GM23338 (cell line): ENCODE data around the gene IMPG2. TPM values are rescaled to one million over a fixed set of nuclear protein-coding genes. Genes with fewer than 3 reads are reported as not detected.

Experiments used
- ATAC-seq: fragments of 200-7000 bp; cut with Tn5 transposase; 3 replicates; pipeline ENCODE4 v1.9.1; 2020
- DNase-seq: peaks from one replicate; pipeline ENCODE4 v3.0.0-alpha.2; 2015; ENCODE audit warnings: low spot score
- H2AFZ ChIP-seq: fragments of 200-600 bp; sonication (generic); 2 replicates; pipeline ENCODE4 v1.8.0; 2016; ENCODE audit warnings: antibody characterized with exemption, mild to moderate bottlenecking, moderate library complexity
- H3F3A ChIP-seq: fragments of 200-600 bp; sonication (generic); replicated peaks from 2 replicates; pipeline ENCODE4 v1.8.0; 2017; ENCODE audit warnings: antibody characterized with exemption, mixed run types, low read depth
- H3K27ac ChIP-seq: fragments of 200-600 bp; sonication (generic); 2 replicates; pipeline ENCODE4 v1.6.1; 2016; ENCODE audit warnings: low read depth
- H3K27me3 ChIP-seq: fragments of 200-600 bp; sonication (generic); 2 replicates; pipeline ENCODE4 v1.8.0; 2016; ENCODE audit warnings: mild to moderate bottlenecking, mixed run types, moderate library complexity; ENCODE audit not compliant: insufficient read depth
- H3K36me3 ChIP-seq: fragments of 200-600 bp; sonication (generic); 2 replicates; pipeline ENCODE4 v1.8.0; 2016; ENCODE audit warnings: mild to moderate bottlenecking; ENCODE audit not compliant: insufficient read depth
- H3K4me1 ChIP-seq: fragments of 200-600 bp; sonication (generic); 2 replicates; pipeline ENCODE4 v1.8.0; 2016; ENCODE audit warnings: mild to moderate bottlenecking, moderate library complexity; ENCODE audit not compliant: insufficient read depth
- H3K4me2 ChIP-seq: fragments of 200-600 bp; sonication (generic); 2 replicates; pipeline ENCODE4 v1.7.1; 2017; ENCODE audit warnings: mixed run types
- H3K4me3 ChIP-seq: fragments of 200-600 bp; sonication (generic); 2 replicates; pipeline ENCODE4 v1.6.1; 2016; ENCODE audit warnings: mixed run types
- H3K79me2 ChIP-seq: fragments of 200-600 bp; sonication (generic); replicated peaks from 2 replicates; pipeline ENCODE4 v1.8.0; 2017; ENCODE audit warnings: mild to moderate bottlenecking; ENCODE audit not compliant: insufficient read depth
- H3K9me2 ChIP-seq: fragments of 200-600 bp; sonication (generic); 2 replicates; pipeline ENCODE4 v1.8.0; 2017; ENCODE audit not compliant: insufficient read depth
- H4K20me1 ChIP-seq: fragments of 200-600 bp; sonication (generic); replicated peaks from 2 replicates; pipeline ENCODE4 v1.8.0; 2017; ENCODE audit warnings: mild to moderate bottlenecking; ENCODE audit not compliant: insufficient read depth
- H3K27ac Mint-ChIP-seq: 2 replicates; pipeline ENCODE4 v1.8.0; 2020; ENCODE audit warnings: inconsistent platforms, mild to moderate bottlenecking, moderate library complexity, mixed read lengths
- H3K27me3 Mint-ChIP-seq: 3 replicates; pipeline ENCODE4 v1.8.0; 2022; ENCODE audit warnings: low read depth, mild to moderate bottlenecking, moderate library complexity, mixed read lengths, inconsistent platforms; ENCODE audit not compliant: insufficient read depth, poor library complexity
- H3K36me3 Mint-ChIP-seq: 3 replicates; pipeline ENCODE4 v1.8.0; 2021; ENCODE audit warnings: low read depth, mild to moderate bottlenecking, inconsistent platforms, moderate library complexity, mixed read lengths
- H3K4me1 Mint-ChIP-seq: 3 replicates; pipeline ENCODE4 v1.8.0; 2020; ENCODE audit warnings: mild to moderate bottlenecking, inconsistent platforms, mixed read lengths
- H3K4me3 Mint-ChIP-seq: 3 replicates; pipeline ENCODE4 v1.8.0; 2021; ENCODE audit warnings: moderate library complexity, mild to moderate bottlenecking, inconsistent platforms, mixed read lengths
- H3K9me3 Mint-ChIP-seq: 3 replicates; pipeline ENCODE4 v1.8.0; 2020; ENCODE audit warnings: moderate library complexity, mild to moderate bottlenecking, inconsistent platforms, mixed read lengths
- CREB1 ChIP-seq: fragments of 250-450 bp; sonication (Bioruptor Pico); IDR thresholded peaks from 2 replicates; pipeline ENCODE4 v1.5.0; 2020; ENCODE audit warnings: low read depth, mild to moderate bottlenecking, moderate library complexity
- ETS1 ChIP-seq: IDR thresholded peaks from 2 replicates; pipeline ENCODE4 v1.6.1; 2016; ENCODE audit warnings: antibody characterized with exemption
- EZH2 ChIP-seq: fragments of 200-600 bp; sonication (generic); IDR thresholded peaks from one replicate; pipeline ENCODE4 v1.8.0; 2017; ENCODE audit warnings: antibody characterized with exemption, mild to moderate bottlenecking, low read depth; ENCODE audit not compliant: unreplicated experiment
- JUNB ChIP-seq: IDR thresholded peaks from one replicate; pipeline ENCODE4 v1.6.1; 2016; ENCODE audit warnings: antibody characterized with exemption; ENCODE audit not compliant: unreplicated experiment
- NANOG ChIP-seq: IDR thresholded peaks from 2 replicates; pipeline ENCODE4 v1.6.1; 2016; ENCODE audit warnings: antibody characterized with exemption, borderline replicate concordance
- POLR2AphosphoS5 ChIP-seq: IDR thresholded peaks from 2 replicates; pipeline ENCODE4 v1.6.1; 2016; ENCODE audit warnings: antibody characterized with exemption, low read depth
- STAT1 ChIP-seq: IDR thresholded peaks from one replicate; pipeline ENCODE4 v1.6.1; 2016; ENCODE audit warnings: antibody characterized with exemption; ENCODE audit not compliant: unreplicated experiment
- ZNF114 ChIP-seq: fragments of 250-450 bp; sonication (Bioruptor Pico); IDR thresholded peaks from 2 replicates; pipeline ENCODE4 v1.5.0; 2020; ENCODE audit warnings: mild to moderate bottlenecking, moderate library complexity
- ZNF331 ChIP-seq: fragments of 250-450 bp; sonication (Bioruptor Pico); IDR thresholded peaks from 2 replicates; pipeline ENCODE4 v1.5.0; 2020; ENCODE audit warnings: low read depth, mild to moderate bottlenecking, moderate library complexity
- ZNF462 ChIP-seq: fragments of 250-450 bp; sonication (Bioruptor Pico); IDR thresholded peaks from 2 replicates; pipeline ENCODE4 v1.5.0; 2020; ENCODE audit warnings: mild to moderate bottlenecking, moderate library complexity
- polyA plus RNA-seq: library from polyadenylated mRNA; unstranded; fragments of >200 nt; fragmentation: Nextera tagmentation; extraction: Ambion mirVana; gene quantifications from 2 replicates; pipeline ENCODE4 v1.2.1, GENCODE V29; 2016
- total RNA-seq: library from RNA; depleted of rRNA; stranded (reverse); fragments of >200 nt; shearing (Covaris generic); gene quantifications from 2 replicates; pipeline ENCODE4 v1.2.3, GENCODE V29; 2014
- TF ChIP-seq, protein P1 (sequence below), 2 experiments: fragments of 200-600 bp in 1 of 2; sonication (generic) in 1 of 2; conservative IDR thresholded peaks; 2 replicates each; pipeline versions ENCODE4 v1.5.1 to v1.6.1; 2016 to 2017; ENCODE audit warnings: antibody characterized with exemption in 2 of 2, low read depth in 2 of 2, mild to moderate bottlenecking in 2 of 2, moderate library complexity in 1 of 2

The IMPG2 gene
- total and polyA plus RNA-seq, 2 experiments from 2014 or later, result not detected

DNA sequence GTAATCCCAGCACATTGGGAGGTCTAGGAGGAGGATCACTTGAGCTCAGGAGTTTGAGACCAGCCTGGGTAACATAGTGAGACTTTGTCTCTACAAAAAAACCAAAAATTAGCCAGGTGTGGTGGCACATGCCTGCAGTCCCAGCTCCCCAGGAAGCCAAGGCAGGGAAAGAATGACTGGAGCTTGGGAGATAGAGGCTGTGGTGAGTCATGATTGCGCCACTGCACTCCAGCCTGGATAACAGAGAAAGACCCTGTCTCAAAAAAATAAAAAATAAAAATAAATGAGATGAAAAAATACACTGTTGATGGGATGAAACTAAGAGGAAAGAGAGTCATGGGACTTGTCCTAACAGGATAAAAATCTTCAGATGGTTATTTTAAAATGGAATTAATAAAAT is 137.6 kb downstream of the IMPG2 start:
- no peak for DNase-seq
- H3K4me1 Mint-ChIP-seq, result no peaks in the 10 kb centered on the region
- Histone ChIP-seq H3K79me2 (no peaks in the 10 kb centered on the region), H3K27ac (no peak overlapping the region), H3K36me3 (no peaks in the 10 kb centered on the region), H3F3A (no peaks in the 10 kb centered on the region), H4K20me1 (no peaks in the 10 kb centered on the region), H3K9me2 (peaks cover 10% of the 10 kb centered on the region; the same call in 1 of the 2 replicates), H3K4me2 (no peak overlapping the region), H3K4me3 (no peak overlapping the region), H2AFZ (no peak overlapping the region), H3K27me3 (no peaks in the 10 kb centered on the region), H3K4me1 (no peaks in the 10 kb centered on the region)
- no peaks in the 10 kb centered on the region for H3K36me3 Mint-ChIP-seq
- no peaks in the 10 kb centered on the region for H3K27me3 Mint-ChIP-seq
- no peaks in the 10 kb centered on the region for H3K9me3 Mint-ChIP-seq
- H3K4me3 Mint-ChIP-seq, result no peak overlapping the region
- TF ChIP-seq EZH2 (no peak), NANOG (no peak), CREB1 (CRISPR knock-in tag) (no peak), POLR2AphosphoS5 (no peak), JUNB (no peak), ETS1 (no peak), STAT1 (no peak)
- no peak for ATAC-seq
- H3K27ac Mint-ChIP-seq, result no peak overlapping the region

GRCh38 chr3:101181801-101182200 is 138.6 kb downstream of the IMPG2 start:
- Mint-ChIP-seq H3K4me1 (no peaks in the 10 kb centered on the region), H3K27ac (no peak overlapping the region), H3K4me3 (no peak overlapping the region), H3K27me3 (no peaks in the 10 kb centered on the region), H3K36me3 (no peaks in the 10 kb centered on the region), H3K9me3 (no peaks in the 10 kb centered on the region)
- Histone ChIP-seq H3K4me1 (no peaks in the 10 kb centered on the region), H3K9me2 (peaks cover 10% of the 10 kb centered on the region; the same call in 1 of the 2 replicates), H3K4me3 (no peak overlapping the region), H2AFZ (no peak overlapping the region), H3K36me3 (no peaks in the 10 kb centered on the region), H3K27ac (no peak overlapping the region), H3K79me2 (no peaks in the 10 kb centered on the region), H3K27me3 (no peaks in the 10 kb centered on the region), H3K4me2 (no peak overlapping the region), H4K20me1 (no peaks in the 10 kb centered on the region), H3F3A (no peaks in the 10 kb centered on the region)
- ATAC-seq (no peak), DNase-seq (no peak)
- TF ChIP-seq STAT1 (no peak), EZH2 (no peak), CREB1 (CRISPR knock-in tag) (no peak), POLR2AphosphoS5 (no peak), ZNF114 (CRISPR knock-in tag) (no peak), ETS1 (no peak), JUNB (no peak), ZNF331 (CRISPR knock-in tag) (no peak), ZNF462 (CRISPR knock-in tag) (no peak)
- TF ChIP-seq, protein P1, sequence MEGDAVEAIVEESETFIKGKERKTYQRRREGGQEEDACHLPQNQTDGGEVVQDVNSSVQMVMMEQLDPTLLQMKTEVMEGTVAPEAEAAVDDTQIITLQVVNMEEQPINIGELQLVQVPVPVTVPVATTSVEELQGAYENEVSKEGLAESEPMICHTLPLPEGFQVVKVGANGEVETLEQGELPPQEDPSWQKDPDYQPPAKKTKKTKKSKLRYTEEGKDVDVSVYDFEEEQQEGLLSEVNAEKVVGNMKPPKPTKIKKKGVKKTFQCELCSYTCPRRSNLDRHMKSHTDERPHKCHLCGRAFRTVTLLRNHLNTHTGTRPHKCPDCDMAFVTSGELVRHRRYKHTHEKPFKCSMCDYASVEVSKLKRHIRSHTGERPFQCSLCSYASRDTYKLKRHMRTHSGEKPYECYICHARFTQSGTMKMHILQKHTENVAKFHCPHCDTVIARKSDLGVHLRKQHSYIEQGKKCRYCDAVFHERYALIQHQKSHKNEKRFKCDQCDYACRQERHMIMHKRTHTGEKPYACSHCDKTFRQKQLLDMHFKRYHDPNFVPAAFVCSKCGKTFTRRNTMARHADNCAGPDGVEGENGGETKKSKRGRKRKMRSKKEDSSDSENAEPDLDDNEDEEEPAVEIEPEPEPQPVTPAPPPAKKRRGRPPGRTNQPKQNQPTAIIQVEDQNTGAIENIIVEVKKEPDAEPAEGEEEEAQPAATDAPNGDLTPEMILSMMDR (conservative IDR thresholded peaks at IDR 0.05; ENCODE audit: low read depth in 2 of 2), result no peak
